KOPT-K1 (cell line): Measurements from ENCODE around the gene KCNQ1.

ENCODE experiments used
- H3K27ac ChIP-seq: fragments of 200-600 bp; sonication (generic); 2 replicates; pipeline ENCODE4 v1.5.1; 2016; ENCODE audit warnings: antibody characterized with exemption, mild to moderate bottlenecking, low read depth, low read length; ENCODE audit not compliant: poor library complexity, severe bottlenecking
- H3K36me3 ChIP-seq: fragments of 200-600 bp; sonication (generic); 2 replicates; pipeline ENCODE4 v1.5.1; 2017; ENCODE audit warnings: antibody characterized with exemption, mild to moderate bottlenecking, low read length, moderate library complexity; ENCODE audit not compliant: insufficient read depth
- H3K9me3 ChIP-seq: fragments of 200-600 bp; sonication (generic); 2 replicates; pipeline ENCODE4 v1.5.1; 2017; ENCODE audit warnings: antibody characterized with exemption, low read length, mild to moderate bottlenecking; ENCODE audit not compliant: insufficient read depth, poor library complexity, severe bottlenecking

KCNQ1 gene

GRCh38 chr11:2404735-2405196, 40.0 kb upstream of the KCNQ1 start:
- Histone ChIP-seq H3K27ac (no peak overlapping the region), H3K9me3 (no peaks in the 10 kb centered on the region), H3K36me3 (peaks cover 22% of the 10 kb centered on the region)

DNA sequence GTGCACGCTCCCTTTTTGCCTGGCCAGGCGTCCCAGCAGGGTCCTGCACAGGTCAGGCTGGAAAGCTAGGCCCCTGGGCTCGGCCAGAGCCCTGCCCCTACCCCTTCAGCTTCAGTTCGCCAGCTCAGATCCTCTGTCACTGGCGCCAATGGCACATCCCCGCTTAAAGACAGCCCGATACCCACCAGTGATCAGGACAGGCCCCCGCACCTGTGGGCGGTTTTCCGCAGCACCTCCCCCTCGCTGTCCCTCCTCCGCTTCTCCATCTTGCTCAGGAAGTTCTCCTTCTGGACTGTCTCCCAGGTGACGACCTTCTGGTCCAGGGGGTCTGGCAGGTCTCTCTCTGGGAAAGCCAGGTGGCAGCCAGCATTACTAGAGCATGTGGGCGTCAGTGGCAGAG, 38.4 kb upstream of the KCNQ1 start:
- Histone ChIP-seq H3K36me3 (peaks cover 22% of the 10 kb centered on the region), H3K27ac (no peak overlapping the region), H3K9me3 (no peaks in the 10 kb centered on the region)

DNA sequence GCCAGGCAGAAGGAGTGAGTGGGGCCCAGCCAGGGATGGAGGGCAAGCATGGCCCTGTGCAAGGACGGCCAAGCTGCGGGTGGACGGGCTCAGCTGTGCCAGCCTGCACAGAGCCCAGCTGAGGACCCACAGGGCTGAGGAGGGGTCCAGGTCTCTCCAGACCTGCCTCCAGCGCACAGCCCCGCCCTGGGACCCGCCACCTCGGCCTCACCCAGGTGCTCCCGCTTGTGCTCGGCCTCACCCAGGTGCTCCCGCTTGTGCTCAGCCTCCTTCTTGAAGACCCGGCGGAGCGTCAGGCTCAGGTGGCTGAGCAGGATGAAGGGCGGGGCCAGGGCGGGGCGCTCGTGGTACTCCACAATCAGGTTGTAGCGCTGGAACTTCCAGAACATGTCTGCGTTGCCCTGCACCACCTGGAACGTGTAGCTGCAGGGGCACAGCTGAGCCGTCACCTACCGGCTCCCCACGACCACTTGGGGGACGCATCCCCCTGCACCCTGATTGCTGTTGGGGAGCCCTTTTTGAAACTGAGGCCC, 37.9 kb upstream of the KCNQ1 start:
- Histone ChIP-seq H3K36me3 (peaks cover 22% of the 10 kb centered on the region), H3K27ac (no peak overlapping the region), H3K9me3 (no peaks in the 10 kb centered on the region)

DNA sequence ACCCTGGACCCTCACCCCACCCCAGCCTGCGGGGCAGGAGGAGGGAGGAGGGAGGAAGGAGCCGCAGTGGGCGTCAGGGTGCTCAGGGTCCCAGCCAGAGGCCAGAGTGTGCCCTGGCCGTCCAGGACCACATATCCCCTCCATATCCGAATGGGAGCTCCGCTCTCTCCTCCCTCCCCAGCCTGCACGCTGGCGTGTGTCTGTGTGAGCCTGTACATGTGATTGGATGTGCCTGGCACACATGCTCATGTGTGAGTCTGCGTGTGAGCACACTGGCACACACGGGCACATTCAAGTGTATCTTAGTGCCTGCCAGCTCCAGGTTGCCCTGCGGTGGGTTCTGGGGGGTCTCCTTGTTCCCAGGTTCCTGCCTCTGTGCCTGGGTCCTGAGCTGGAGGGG, 36.1 kb upstream of the KCNQ1 start:
- H3K9me3 ChIP-seq = no peaks in the 10 kb centered on the region
- H3K36me3 ChIP-seq = peaks cover 6% of the 10 kb centered on the region
- no peak overlapping the region for H3K27ac ChIP-seq

DNA sequence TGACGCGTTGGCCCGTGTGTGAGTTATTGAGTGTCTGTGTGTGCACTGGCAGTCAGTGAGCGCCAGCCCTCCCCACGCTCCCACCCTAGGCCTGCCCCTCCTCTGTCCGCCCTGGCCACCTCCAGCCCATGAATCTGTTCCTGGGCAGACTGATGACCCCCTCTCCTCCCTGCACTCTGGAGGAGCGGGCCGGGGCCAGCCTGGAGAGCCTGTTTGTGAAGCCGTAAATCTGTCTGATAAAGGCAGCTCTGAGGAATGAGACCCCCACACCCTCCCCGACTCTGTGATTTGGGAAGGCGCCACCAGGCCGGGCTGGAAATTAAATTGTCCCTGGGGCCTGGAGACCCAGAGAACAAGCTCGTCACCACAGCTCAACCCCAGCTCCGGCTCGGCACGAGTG, 35.7 kb upstream of the KCNQ1 start:
- Histone ChIP-seq H3K9me3 (no peaks in the 10 kb centered on the region), H3K27ac (no peak overlapping the region)

GRCh38 chr11:2409611-2410468, 35.0 kb upstream of the KCNQ1 start:
- H3K9me3 ChIP-seq = no peaks in the 10 kb centered on the region
- no peaks in the 10 kb centered on the region for H3K36me3 ChIP-seq
- H3K27ac ChIP-seq = no peak overlapping the region

More for the DNA sequence above, 35.7 kb upstream of the KCNQ1 start:
- H3K36me3 ChIP-seq = peaks cover 1% of the 10 kb centered on the region; the same call in 1 of the 2 replicates

GRCh38 chr11:2410616-2411015, 34.2 kb upstream of the KCNQ1 start:
- Histone ChIP-seq H3K36me3 (no peaks in the 10 kb centered on the region), H3K27ac (no peak overlapping the region)

DNA sequence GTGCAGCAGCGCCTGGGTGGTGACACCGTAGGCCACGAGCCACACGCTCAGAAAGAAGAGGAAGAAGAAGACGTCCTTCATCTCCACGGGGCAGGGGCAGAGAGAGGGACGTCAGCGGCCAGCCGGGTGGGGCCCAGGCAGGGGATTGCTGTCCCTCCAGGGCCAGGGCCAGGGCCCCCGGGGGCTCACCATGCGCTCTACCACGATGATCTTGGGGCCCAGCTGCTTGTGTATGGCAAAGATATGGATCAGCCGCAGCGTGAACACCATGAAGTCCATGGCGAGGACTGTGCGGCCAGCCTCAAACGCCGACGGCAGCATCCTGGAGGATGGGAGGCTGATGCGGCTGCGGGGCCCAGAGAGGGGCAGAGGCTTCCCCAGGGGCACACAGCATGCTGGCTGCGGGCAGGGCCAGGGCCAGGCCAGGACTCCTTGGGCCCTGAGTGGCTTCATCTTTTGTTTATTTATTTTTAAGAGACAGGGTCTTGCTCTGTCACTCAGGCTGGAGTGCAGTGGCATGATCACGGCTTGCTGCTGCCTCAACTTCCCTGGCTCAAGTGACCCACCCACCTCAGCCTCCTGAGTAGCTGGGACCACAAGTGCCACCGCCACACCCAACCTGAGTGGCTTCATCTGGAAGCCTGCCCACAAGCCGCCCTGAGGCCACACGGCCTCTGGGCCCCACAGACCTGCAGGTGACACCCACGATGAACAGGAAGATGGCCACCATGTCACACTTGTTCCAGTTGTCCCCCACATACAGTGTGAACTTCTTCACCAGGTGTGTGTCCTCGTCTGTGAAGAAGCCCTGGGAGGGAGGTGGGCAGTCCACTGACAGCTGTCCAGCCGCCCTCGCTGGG, 33.1 kb upstream of the KCNQ1 start:
- no peaks in the 10 kb centered on the region for H3K36me3 ChIP-seq
- H3K9me3 ChIP-seq = no peaks in the 10 kb centered on the region
- H3K27ac ChIP-seq = no peak overlapping the region

More at GRCh38 chr11:2410616-2411015, 34.2 kb upstream of the KCNQ1 start:
- no peaks in the 10 kb centered on the region for H3K9me3 ChIP-seq

GRCh38 chr11:2412323-2412722, 32.5 kb upstream of the KCNQ1 start:
- no peaks in the 10 kb centered on the region for H3K36me3 ChIP-seq
- H3K27ac ChIP-seq = no peak overlapping the region
- H3K9me3 ChIP-seq = no peaks in the 10 kb centered on the region

DNA sequence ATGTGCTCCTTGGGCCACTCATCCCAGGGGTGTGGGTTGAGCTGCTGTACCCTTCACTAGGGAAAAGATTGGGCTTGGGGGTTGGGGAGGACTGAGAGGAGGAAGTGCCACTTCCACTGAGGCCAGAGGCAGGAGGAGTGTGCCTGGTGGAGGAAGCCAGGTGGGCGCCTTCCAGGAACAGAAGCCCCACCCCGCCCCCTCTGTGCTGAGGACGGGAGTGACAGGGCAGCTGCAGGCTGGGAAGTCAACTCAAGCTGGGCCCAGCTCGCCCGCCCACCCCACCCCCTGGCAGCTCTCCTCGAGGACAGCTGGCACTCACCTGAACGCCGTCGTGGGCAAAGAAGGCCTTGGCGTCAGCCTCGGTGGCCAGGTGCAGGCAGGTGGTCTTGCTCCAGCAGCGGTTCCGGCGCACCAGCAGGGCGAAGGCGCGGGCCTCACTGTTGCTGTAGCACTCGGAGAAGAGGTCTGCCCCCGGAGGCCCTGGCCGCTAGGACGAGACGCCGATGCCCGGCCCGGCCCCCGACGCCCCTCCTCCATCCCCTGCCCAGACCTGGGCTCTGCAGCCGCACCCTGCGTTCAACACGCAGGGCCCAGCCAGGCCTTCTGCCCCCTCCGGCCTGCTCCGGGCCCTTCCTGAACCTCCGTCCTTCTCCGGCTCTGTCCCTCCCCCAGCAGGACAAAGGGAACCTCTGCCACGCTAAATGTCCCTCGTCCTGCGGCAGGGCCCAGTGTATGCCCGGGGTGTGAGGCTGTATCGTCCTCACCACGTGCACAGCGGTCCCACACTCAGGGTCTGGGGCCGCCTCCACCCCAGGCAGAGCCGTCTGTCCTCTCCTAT, 30.8 kb upstream of the KCNQ1 start:
- Histone ChIP-seq H3K9me3 (no peaks in the 10 kb centered on the region), H3K36me3 (no peaks in the 10 kb centered on the region), H3K27ac (no peak overlapping the region)

GRCh38 chr11:2414616-2415015, 30.2 kb upstream of the KCNQ1 start:
- no peaks in the 10 kb centered on the region for H3K9me3 ChIP-seq
- H3K36me3 ChIP-seq = no peaks in the 10 kb centered on the region
- H3K27ac ChIP-seq = no peak overlapping the region

DNA sequence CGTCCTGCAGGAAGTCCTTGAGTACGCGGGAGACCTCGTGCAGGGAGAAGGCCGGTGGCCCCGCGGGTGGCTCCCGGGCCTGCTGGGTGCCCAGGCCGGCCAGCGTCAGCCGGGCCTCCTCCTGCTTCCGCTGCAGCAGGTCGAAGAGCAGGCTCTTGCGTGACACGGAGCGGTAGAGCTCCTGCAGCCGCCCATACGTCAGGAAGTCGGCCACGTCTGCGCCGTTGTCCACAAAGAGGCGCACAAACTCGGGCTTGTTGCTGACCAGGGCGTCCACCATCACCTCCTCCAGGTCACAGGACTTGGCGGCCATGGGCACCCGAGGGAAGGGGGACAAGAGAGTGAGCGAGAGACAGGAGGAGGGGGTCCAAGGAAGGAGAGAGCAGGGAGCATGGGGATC, 29.6 kb upstream of the KCNQ1 start:
- H3K9me3 ChIP-seq = no peaks in the 10 kb centered on the region
- H3K36me3 ChIP-seq = no peaks in the 10 kb centered on the region
- no peak overlapping the region for H3K27ac ChIP-seq

- Histone ChIP-seq H3K9me3 (no peaks in the 10 kb centered on the region), H3K36me3 (no peaks in the 10 kb centered on the region), H3K27ac (no peak overlapping the region)
Observed at GRCh38 chr11:2415601-2416380, 29.0 kb upstream of the KCNQ1 start.

- no peak overlapping the region for H3K27ac ChIP-seq
- no peaks in the 10 kb centered on the region for H3K36me3 ChIP-seq
- H3K9me3 ChIP-seq = no peaks in the 10 kb centered on the region
Observed at GRCh38 chr11:2416765-2417164, 28.0 kb upstream of the KCNQ1 start.
